OCI-LY1 (cell line): Measurements from ENCODE around the gene SHC4.

Experiments used
- H2AFZ ChIP-seq: fragments of 200-600 bp; sonication (generic), shearing (Covaris generic); 2 replicates; pipeline ENCODE4 v1.6.0; 2014; ENCODE audit warnings: antibody characterized with exemption, mild to moderate bottlenecking, low read length
- H3F3A ChIP-seq: fragments of 200-600 bp; sonication (generic), shearing (Covaris generic); 2 replicates; pipeline ENCODE4 v1.6.0; 2014; ENCODE audit warnings: mild to moderate bottlenecking, antibody characterized with exemption, low read length, moderate library complexity; ENCODE audit not compliant: insufficient read depth
- H3K27ac ChIP-seq: fragments of 200-600 bp; sonication (generic); 2 replicates; pipeline ENCODE4 v1.5.1; 2014; ENCODE audit warnings: low read length, mixed run types, mild to moderate bottlenecking, low read depth; ENCODE audit not compliant: poor library complexity, severe bottlenecking
- H3K27me3 ChIP-seq: fragments of 200-600 bp; sonication (generic); 2 replicates; pipeline ENCODE4 v1.6.0; 2014; ENCODE audit warnings: antibody characterized with exemption, mild to moderate bottlenecking, low read length, moderate library complexity; ENCODE audit not compliant: insufficient read depth
- H3K36me3 ChIP-seq: fragments of 200-600 bp; sonication (generic); 2 replicates; pipeline ENCODE4 v1.6.1; 2014; ENCODE audit warnings: mild to moderate bottlenecking, antibody characterized with exemption, low read length, moderate library complexity, mixed read lengths; ENCODE audit not compliant: insufficient read depth
- H3K4me1 ChIP-seq: fragments of 200-600 bp; sonication (generic); 2 replicates; pipeline ENCODE4 v1.5.1; 2014; ENCODE audit warnings: mild to moderate bottlenecking, low read length, moderate library complexity; ENCODE audit not compliant: insufficient read depth, severe bottlenecking
- H3K4me2 ChIP-seq: fragments of 200-600 bp; sonication (generic), shearing (Covaris generic); 2 replicates; pipeline ENCODE4 v1.6.1; 2014; ENCODE audit warnings: low read length
- H3K4me3 ChIP-seq: fragments of 200-600 bp; sonication (generic); 2 replicates; pipeline ENCODE4 v1.5.1; 2014; ENCODE audit warnings: low read length, low read depth, mild to moderate bottlenecking, mixed read lengths; ENCODE audit not compliant: poor library complexity, severe bottlenecking
- H3K79me2 ChIP-seq: fragments of 200-600 bp; shearing (Covaris generic); 2 replicates; pipeline ENCODE4 v1.6.1; 2016; ENCODE audit warnings: mixed run types, low read length, mixed read lengths; ENCODE audit not compliant: insufficient read depth
- H3K9ac ChIP-seq: fragments of 200-600 bp; sonication (generic), shearing (Covaris generic); 2 replicates; pipeline ENCODE4 v1.6.1; 2014; ENCODE audit warnings: mild to moderate bottlenecking, low read length, mixed read lengths
- H3K9me2 ChIP-seq: fragments of 200-600 bp; sonication (generic), shearing (Covaris generic); 2 replicates; pipeline ENCODE4 v1.6.1; 2014; ENCODE audit warnings: low read depth, mild to moderate bottlenecking, low read length, mixed read lengths
- H3K9me3 ChIP-seq: fragments of 200-600 bp; shearing (Covaris generic); 2 replicates; pipeline ENCODE4 v1.6.1; 2014; ENCODE audit warnings: low read length, mixed read lengths
- H4K20me1 ChIP-seq: fragments of 200-600 bp; sonication (generic), shearing (Covaris generic); 2 replicates; pipeline ENCODE4 v1.6.0; 2016; ENCODE audit warnings: mild to moderate bottlenecking, low read length; ENCODE audit not compliant: insufficient read depth
- CTCF ChIP-seq: fragments of 200-600 bp; sonication (generic), shearing (Covaris generic); IDR thresholded peaks from 2 replicates; pipeline ENCODE4 v1.5.1; 2017; ENCODE audit warnings: mild to moderate bottlenecking, antibody characterized with exemption, low read length, moderate library complexity, mixed read lengths
- EZH2 ChIP-seq: fragments of 200-600 bp; sonication (generic), shearing (Covaris generic); IDR thresholded peaks from 2 replicates; pipeline ENCODE4 v1.8.0; 2017; ENCODE audit warnings: borderline replicate concordance, mixed run types, mild to moderate bottlenecking, antibody characterized with exemption, low read length, moderate library complexity, mixed read lengths

The SHC4 gene

GRCh38 chr15:48823237-48823636, 140.5 kb downstream of the SHC4 start:
- H3K4me3 ChIP-seq = no peak overlapping the region
- H3F3A ChIP-seq = no peaks in the 10 kb centered on the region
- H3K4me1 ChIP-seq = no peaks in the 10 kb centered on the region
- no peaks in the 10 kb centered on the region for H4K20me1 ChIP-seq
- H3K27me3 ChIP-seq = no peaks in the 10 kb centered on the region; the same call in 1 of the 2 replicates
- no peaks in the 10 kb centered on the region for H3K9me2 ChIP-seq
- H3K36me3 ChIP-seq = no peaks in the 10 kb centered on the region; the same call in 1 of the 2 replicates
- no peak overlapping the region for H3K27ac ChIP-seq
- no peak overlapping the region for H2AFZ ChIP-seq
- no peak overlapping the region for H3K4me2 ChIP-seq
- H3K9me3 ChIP-seq = no peaks in the 10 kb centered on the region
- no peak for TF ChIP-seq CTCF
- TF ChIP-seq EZH2 = no peak
- H3K79me2 ChIP-seq = no peaks in the 10 kb centered on the region
- H3K9ac ChIP-seq = no peak overlapping the region

- TF ChIP-seq CTCF = no peak
- no peak for TF ChIP-seq EZH2
These were observed 149.4 kb downstream of the SHC4 start for GRCh38 chr15:48814286-48814685.

GRCh38 chr15:48811325-48811958, 152.3 kb downstream of the SHC4 start:
- H4K20me1 ChIP-seq = no peaks in the 10 kb centered on the region
- no peaks in the 10 kb centered on the region for H3K9me3 ChIP-seq
- no peaks in the 10 kb centered on the region for H3K36me3 ChIP-seq
- H3K79me2 ChIP-seq = peaks cover 27% of the 10 kb centered on the region
- H3K4me2 ChIP-seq = peak overlapping the region; percentile 91
- no peaks in the 10 kb centered on the region for H3K9me2 ChIP-seq
- H3K27me3 ChIP-seq = no peaks in the 10 kb centered on the region
- TF ChIP-seq EZH2 (no peak), CTCF (peak; percentile 59)
- peak overlapping the region; percentile 82 for H3K4me3 ChIP-seq
- no peak overlapping the region for H3K27ac ChIP-seq
- H3K9ac ChIP-seq = peak overlapping the region; percentile 62
- peak overlapping the region; percentile 95 for H2AFZ ChIP-seq
- no peaks in the 10 kb centered on the region for H3F3A ChIP-seq
- H3K4me1 ChIP-seq = peaks cover 35% of the 10 kb centered on the region

More at GRCh38 chr15:48814286-48814685, 149.4 kb downstream of the SHC4 start:
- no peaks in the 10 kb centered on the region for H3K36me3 ChIP-seq
- H3K4me3 ChIP-seq = no peak overlapping the region
- H3K79me2 ChIP-seq = peaks cover under 1% of the 10 kb centered on the region
- H3K9me3 ChIP-seq = no peaks in the 10 kb centered on the region
- no peaks in the 10 kb centered on the region for H4K20me1 ChIP-seq
- no peaks in the 10 kb centered on the region for H3K9me2 ChIP-seq
- H3K4me2 ChIP-seq = no peak overlapping the region
- H3F3A ChIP-seq = no peaks in the 10 kb centered on the region
- H3K4me1 ChIP-seq = peaks cover 17% of the 10 kb centered on the region
- no peaks in the 10 kb centered on the region for H3K27me3 ChIP-seq
- H2AFZ ChIP-seq = no peak overlapping the region
- no peak overlapping the region for H3K27ac ChIP-seq
- H3K9ac ChIP-seq = no peak overlapping the region
